HG03025 (cell line): ENCODE data around the gene CFL1.
"Not testable (repeated sequence)": the region's sequence is repeated elsewhere in the genome, so short reads cannot be mapped to it uniquely, and the experiment has no call there.

Source experiments
- ATAC-seq: cut with Tn5 transposase; IDR thresholded peaks from one replicate; pipeline ENCODE4 v1.9.1; 2021; ENCODE audit warnings: mild to moderate bottlenecking, moderate library complexity; ENCODE audit not compliant: unreplicated experiment, low FRiP score

CFL1 gene

DNA sequence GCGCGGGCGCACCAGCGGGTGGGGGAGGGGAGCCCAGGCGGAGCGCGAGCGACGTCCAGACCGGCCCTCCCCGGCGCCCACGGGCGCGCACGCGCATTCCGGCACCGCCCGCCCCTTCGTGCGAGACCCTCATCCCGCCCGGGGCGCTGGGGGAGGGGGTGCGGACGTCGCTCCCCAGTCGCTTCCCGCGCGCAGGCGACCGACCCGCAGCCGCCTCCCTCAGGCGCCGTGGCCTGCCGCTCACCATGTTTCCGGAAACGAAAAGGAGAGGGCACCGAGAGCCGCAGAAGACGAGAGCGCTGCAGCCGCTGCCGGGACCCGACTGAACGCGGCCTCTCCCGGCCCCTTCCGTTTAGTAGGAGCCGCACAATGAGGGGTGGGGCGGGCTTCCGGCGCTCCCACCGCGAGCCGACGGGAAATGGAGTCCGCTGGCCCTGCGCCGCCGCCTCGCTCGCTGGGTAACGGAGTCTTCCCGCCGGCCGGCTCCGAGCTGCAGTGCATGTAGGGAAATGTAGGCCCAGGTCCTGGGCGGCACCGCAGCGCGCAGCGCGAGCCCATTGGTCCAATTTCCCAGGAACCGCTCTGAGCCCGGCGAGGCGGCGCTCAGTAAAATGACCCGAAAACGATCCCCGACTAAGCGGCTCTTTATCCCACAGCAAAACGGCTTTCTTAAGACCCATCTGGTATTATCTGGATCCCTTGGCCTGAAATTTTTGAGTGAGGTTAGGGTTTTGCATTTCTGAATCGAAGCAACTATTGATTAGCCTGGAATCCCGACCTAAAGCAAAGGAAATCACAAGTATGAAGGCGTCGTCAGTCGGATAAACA, at the start of gene CFL1:
Gene CFL1 (minus strand): TSS at position 328 of the 828 bp plus-strand sequence. CDS start 81 bp downstream, at position 247.
- peak; percentile 44 for ATAC-seq

DNA sequence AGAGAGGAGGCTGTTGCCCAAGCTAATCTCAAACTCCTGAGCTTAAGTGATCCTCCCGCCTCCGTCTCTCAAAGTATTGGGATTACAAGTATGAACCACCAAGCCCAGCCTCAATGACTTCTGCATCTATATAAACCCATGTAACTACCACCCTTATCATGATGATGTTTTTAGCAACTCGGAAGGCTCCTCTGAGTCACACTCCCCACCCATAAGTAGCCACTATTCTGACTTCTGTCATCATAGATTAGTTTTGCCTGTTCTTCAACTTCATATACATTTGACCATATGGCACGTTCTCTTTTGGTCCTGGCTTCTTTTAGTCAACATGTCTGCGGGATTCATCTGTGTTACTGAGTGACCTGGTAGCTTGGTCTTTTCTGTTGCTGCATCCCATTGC, 48.6 kb upstream of the CFL1 start:
- no peak for ATAC-seq

DNA sequence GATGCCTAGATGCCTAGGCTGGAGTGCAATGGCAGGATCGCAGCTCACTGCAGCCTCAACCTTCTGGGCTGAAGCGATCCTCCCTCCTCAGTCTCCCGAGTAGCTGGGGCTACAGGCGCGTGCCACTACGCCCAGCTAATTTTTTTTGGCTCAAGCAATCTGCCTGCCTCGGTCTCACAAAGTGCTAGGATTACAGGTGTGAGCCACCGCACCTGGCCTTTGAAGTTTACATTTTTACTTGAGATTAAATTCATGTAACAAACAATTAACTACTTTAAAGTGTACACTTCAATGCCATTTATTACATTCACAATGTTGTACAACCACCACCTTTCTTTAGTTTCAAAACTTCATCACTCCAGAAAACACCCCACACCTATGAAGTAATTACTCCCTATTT, 45.7 kb upstream of the CFL1 start:
- ATAC-seq, result no peak

DNA sequence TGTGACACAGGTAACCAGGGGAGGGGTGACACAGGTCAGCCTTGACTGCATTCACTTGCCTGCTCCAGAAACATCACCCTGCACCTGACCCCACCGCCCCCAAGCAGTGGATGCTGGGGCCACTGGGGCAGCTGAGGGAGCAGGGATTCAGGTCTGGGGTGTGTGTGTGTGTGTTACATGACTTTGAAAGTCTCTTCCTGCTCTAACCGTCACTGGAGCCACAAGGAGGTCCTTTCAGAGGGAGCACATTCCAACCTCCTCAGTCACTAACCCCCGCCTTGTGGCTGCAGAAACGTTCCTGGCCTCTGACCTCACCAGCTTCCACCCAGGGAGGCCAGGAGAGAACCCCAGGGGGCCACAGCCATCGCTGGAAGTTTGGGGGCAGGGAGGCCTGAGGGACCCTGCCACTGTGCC, 45.1 kb upstream of the CFL1 start:
- ATAC-seq, result no peak

DNA sequence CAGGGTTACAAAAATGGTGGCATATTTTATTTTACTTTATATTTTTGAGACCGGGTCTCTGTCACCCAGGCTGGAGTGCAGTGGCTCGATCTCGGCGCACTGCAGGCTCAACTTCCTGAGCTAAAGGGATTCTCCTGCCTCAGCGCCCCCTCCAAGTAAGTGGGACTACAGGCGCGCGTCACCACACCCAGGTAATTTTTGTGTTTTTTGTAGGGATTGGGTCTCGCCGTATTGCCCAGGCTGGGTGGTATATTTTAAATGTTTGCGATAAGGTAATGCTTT, 42.9 kb upstream of the CFL1 start:
- ATAC-seq, result no peak

DNA sequence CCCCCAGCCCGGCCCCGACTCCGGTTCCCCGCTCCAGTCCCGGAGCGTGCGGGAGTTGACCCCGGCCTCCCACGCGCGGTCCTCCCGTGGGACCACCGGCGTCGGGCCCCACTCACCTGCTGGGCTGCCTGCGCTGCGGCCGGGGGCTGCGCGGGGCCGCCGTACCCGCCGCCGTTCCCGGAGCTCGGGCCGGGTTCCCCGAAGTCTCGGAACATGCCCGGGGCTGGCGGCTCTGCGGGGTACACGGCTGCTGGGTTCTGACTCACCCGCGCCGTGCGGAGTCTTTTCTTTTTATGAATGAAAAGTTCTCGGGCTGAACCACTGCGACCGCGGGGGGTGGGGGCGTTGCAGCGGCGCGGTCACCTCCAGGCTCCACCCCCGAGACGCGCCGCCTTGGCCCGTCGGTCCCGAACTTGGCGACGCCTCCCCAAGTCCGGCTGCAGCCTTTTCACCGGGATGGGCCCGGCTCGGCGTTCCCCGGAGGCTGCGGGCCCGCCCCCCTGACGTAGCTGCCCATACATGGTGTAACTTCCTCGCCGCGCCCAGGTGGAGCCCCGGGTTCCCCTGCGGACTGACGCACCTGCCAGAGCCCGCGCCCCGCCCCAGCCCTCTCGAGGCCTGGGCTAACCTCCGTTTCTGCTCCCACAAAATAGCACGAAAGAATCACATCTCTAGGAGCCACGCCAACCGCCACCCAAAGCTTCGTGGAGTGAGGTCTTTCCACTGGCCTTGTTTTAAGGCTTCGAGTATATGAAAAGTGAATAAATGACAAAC, 42.3 kb upstream of the CFL1 start, which contains the start of gene FOSL1:
Gene FOSL1 (minus strand): TSS at position 264 of the 774 bp plus-strand sequence. CDS start 49 bp downstream, at position 215.
- ATAC-seq, result peak; percentile 45

DNA sequence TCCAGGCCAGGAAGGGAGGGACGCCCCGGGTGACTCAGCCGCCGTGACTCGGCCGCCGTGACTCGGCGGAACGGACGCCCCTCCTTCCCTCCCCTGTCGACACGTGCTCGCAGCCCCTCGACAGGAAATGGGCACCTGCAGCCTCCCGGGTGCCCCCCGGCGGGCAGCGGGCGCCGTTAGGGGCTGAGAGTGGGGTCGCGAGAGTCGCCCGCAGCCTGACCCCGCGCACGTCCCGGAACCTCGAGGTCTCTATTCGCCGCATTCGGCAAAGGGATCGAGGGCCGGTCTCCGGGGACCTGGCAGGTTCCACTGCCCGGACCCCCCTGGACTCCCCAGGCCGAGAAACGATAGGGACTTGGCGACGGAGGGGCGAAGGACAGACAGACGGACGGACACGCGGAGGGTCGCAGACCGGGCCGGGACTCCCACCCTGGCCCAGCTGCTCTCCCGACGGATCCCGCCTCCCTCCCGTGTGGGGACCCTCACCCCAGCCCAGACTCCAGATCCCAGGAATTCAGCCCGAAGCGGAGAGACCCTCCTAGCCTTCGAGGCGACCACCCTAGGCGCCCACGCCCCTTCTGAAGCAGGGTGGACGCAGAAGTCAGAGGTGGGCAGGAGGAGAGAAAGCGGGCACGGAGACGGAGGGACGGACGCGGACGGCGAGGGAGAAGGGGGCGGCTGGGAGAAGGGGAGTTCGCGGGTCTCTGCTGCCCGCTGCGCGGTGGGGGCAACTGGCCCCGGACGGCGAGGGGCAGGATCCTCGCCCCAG, 41.6 kb upstream of the CFL1 start:
- no peak for ATAC-seq

DNA sequence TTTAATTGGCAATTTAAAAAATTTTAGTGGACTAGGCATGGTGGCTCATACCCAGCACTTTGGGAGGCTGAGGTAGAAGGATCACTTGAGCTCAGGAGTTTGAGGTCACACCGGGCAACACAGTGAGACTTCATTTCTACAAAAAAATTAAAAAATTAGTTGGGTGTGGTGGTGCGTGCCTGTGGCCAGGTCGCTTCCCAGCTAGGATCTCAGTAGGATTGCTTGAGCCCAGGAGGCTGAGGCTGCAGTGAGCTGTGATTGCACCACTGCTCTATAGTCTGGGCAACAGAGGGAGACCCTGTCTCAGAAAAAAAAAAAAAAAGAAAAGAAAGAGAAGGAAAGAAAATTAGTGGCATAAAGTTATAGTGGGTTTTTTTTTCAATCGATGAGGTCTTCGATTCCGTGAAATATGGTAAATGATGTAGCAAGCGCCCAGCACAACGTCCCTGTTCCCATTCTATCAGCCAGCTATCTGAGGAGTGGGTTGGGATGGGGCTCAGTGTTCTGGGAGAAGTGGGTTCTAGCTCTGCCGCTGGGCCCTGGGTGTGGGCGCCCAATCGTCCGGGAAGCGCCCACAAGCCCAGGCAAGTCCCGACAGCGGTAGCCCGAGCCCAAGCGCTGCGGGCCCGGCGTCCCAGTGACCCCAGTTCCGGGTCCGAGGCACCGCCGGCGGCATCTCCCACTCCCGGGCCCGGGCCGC, 40.8 kb upstream of the CFL1 start:
- ATAC-seq, result no peak

DNA sequence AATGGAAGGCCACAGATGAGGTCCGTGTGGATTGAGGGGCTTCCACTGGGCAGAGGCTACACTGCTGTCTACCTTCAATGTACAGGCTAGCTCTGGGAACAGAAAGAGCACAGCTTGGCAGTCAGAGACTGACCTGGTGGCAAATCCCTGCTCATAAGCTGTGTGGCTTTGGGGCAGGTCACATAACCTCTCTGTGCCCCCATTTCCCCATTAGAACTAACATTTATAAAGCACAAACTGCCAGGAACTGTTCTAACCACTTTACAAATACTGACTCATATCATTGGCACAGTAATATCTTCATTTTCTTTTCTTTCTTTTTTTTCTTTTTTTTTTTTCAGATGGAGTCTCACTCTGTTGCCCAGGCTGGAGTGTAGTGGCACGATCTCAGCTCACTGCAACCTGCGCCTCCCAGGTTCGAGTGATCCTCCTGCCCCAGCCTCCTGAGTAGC, 39.1 kb upstream of the CFL1 start:
- ATAC-seq, result no peak

DNA sequence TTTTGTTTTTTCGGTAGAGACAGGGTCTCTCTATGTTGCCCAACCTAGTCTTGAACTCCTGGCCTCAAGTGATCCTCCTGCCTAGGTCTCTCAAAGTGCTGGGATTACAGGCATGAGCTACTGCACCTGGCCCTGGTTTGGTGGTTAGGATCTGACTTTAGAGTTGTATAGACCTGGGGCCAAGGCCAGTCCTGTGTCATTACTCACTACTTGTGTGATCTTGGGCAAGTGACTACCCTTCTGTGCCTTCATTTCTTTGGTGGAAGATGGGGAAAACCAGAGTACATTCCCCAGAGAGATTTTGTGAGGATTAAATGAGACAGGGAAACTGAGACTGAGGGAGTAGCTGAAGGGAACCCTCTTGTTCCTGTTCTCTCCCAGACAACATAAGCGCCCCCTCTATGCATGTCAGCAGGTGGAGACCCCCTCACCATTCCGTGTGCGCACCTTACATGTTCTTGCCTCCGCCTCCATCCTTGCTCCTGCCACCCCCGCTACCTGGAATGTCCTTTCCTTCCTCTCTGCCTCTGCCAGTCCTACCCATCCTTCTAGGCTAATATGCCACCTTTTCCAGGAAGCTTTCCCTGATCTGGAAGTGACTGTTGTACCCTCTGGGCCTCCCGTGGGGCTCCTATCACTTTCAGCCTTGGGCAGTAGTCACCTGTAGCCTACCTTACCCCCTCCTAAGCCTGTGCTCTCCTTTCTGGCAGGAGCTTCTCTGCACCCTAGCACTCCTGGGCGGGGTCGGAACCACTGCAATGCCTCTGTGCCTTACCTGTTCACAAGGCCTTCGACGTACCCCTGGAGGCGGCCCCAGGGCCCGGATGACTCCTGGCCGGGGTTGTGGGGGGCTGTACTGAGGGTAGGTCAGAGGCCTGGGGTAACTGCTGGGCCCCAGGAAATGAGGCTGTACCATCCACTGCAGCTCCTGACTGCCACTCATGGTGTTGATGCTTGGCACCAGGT, 38.3 kb upstream of the CFL1 start:
- ATAC-seq, result no peak

DNA sequence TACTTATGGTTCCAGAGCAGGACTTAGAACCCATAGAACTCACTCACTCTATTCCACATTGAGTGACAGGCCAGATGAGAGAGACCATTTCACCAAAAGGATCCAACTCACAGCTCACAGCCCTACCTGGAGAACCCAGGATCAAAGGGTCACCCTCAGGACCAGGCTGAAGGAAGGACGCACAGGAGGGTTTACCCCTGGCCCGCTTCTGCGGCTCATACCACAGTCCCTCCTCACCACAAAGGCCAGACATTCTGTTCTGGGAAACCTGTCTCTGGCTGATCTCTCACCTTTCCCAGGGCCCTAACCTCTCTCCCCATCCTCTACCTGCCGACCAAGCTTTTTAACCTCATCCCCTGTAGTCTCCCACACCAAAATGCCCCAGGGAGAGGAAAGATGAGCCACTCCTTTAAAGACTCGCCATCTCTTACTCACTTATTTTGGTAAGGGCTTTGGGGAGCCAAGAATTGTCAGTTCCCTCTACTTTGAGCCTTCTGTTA, 37.6 kb upstream of the CFL1 start:
- ATAC-seq, result no peak

DNA sequence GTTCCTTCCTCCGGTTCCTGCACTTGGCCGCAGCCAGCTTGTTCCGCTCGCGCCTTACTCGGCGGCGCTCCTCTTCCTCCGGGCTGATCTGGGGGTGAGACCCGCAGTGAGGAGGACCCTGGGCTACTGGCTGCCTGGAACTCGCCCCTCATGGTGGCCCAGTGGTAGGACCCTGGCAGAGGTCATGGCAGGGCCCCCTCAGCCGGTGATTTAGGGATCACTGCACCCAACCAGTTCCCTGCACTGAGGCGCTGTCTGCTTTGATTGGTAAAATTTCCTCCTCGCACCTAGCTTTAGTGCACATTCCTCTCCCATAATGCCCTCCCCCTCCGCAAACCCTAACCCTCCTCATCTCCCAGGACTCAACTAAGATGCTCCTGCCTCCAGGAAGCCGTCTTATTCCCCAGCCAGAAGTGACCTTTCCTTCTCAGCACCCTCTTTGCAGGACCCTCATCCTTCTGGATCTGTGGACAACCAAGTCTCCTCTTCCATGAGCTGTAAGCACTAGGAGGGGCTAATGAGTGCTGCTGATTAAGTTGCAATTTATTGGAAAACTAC, 36.1 kb upstream of the CFL1 start:
- no peak for ATAC-seq

DNA sequence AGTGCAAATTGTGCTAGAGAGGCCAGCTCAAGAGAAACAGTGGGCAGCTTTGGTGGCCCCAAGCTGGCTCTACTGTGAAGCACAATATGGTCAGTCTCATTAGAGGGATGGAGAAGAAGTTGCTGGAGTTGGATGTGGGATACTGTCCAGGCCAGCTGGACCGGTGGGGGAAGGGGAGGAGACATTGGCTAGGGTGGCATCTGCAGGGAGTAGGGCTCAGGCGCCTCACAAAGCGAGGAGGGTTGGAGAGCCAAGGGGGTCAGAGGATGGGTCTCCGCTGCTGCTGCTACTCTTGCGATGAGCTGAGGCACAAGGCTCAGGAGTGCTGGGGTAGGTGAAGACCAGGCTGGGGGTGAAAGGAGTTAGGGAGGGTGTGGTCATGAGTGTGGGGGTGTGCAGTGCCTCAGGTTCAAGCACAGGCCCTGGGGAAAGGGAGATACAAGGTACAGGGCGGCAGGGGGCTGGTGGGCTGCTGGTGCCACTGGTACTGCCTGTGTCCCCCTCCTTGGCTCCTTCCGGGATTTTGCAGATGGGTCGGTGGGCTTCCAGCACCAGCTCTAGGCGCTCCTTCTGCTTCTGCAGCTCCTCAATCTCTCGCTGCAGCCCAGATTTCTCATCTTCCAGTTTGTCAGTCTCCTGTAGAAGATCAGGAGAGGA, 34.8 kb upstream of the CFL1 start:
- ATAC-seq, result no peak

DNA sequence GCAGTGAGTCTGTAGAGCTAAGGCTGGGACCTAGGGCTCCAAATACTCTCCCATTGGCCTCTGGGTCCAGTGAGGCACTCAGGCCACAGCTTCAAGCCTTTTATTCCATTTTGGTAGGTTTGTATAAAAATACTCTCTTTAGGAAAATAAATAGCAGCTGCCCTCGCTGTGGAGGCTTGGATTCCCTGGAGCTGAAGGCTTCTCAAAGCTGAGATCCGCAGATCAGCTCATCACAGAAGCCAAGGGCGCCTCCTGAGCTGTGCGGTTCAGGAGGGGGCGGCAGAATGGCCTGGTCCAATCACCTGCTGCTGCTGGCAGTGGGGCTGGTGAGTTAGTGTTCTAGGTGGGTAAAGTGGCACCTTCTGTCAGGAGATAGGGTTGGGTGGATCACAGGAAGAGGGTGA, 34.2 kb upstream of the CFL1 start:
- not testable (repeated sequence) for ATAC-seq

DNA sequence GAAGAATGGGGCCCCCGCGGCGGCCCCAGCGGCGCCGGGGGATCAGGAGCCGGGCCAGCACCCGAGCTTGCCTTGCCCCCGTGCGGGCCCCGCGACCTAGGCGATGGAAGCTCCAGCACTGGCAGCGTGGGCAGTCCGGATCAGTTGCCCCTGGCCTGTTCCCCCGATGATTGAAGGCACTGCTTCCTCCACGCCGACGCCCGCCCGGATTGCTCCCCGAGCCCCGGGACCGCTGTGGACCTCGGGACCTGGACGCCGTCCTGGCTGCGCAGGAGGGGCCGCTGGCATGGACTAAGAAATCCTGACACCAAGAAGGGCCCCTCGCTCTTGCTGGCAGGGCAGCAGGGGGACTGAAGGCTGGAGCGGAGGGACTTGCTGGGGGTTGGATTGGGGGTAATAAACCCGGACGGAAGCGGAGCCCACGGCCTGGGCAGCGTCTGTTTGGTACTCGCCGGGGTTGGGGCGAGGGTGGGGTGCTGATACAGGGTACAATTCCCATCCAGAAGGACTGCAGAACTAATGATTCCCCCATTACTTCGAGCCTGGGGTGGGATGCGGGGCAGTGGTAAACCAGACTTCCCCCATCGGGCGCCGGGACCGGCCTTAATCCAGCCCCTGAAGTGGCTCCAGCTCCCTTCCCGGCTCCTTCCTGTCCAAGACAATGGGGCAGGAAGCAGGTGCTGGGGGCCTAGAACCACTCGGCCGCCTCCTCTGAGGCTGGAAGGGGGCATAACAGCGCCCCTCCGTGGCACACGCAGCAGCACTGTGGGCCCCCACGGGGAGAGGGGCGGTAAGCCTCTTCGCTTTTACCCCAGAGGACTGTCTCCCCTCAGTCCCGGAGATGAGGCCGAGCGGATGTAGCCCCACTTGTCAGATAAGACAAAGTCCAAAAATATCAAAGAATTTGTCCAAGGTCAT, 33.5 kb upstream of the CFL1 start:
- ATAC-seq, result no peak

DNA sequence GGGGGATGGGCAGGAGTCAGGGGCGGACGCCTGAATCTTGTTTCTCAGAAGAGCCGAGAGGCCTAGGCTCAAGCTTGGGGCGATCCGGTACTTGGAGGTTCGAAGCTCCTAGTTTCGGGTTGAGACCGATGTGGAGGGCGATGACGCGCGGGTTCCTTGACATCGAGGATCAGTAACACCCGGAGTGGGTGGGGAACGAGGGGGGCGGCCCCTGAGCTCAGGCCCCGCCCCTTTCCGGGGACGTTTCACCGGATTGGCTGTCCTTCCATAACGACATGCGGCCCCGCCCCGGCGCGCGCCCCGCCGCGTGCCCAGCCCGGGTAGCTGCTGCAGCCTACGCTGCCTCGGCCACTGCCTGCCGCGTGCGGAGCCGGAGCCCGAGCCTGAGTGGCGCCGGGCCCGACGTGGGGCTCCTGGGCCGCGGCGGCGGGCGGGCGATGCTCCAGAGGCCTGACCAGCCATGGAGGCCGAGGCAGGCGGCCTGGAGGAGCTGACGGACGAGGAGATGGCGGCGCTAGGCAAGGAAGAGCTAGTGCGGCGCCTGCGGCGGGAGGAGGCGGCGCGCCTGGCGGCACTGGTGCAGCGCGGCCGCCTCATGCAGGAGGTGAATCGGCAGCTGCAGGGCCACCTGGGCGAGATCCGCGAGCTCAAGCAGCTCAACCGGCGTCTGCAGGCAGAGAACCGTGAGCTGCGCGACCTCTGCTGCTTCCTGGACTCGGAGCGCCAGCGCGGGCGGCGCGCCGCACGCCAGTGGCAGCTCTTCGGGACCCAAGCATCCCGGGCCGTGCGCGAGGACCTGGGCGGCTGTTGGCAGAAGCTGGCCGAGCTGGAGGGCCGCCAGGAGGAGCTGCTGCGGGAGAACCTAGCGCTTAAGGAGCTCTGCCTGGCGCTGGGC, 32.6 kb upstream of the CFL1 start, which contains the start of gene CCDC85B:
Gene CCDC85B (plus strand): TSS at position 350 of the 895 bp plus-strand sequence. CDS start 111 bp downstream, at position 461.
- ATAC-seq, result peak; percentile 40
